GM18858 (cell line): Measurements from ENCODE around the gene ABR.
"Not testable (repeated sequence)": the region's sequence is repeated elsewhere in the genome, so short reads cannot be mapped to it uniquely, and the experiment has no call there.

Experiments
- ATAC-seq: cut with Tn5 transposase; IDR thresholded peaks from one replicate; pipeline ENCODE4 v1.9.1; 2021; ENCODE audit not compliant: unreplicated experiment

The ABR gene

DNA sequence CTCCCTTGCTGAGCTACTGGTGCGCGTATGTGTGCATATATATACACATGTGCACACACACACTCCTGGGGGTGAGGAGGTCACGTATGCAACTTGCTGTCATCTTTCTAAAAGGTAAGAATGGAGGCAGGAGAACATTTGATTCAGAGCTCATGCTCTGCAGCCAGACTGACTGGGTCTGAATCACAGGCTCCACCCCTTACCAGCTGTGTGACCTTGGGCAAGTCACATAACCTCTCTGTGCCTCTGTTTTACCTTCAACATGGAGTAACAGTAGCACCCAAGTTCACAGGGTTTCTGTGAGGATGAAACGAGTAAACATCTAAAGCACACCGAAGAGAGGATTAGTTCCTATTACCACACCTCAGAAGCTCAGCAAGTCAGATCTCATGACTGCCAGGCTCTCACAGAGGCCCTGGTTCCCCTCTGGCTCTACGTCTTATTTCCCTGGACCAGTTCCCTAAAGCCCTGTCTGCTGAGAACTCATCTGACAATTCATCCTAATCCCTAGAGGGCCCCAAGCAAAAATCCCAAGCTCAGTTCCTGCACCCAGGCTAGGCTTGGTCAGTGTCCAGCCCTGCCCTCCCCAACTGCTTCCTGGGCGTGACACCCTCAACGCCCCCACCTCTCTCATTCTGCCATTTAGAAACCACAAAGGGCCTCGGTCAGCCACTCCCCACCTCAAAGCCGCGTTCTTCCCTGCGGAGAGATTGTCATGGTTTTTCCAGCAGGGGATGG, 28.7 kb downstream of the ABR start:
- no peak for ATAC-seq

DNA sequence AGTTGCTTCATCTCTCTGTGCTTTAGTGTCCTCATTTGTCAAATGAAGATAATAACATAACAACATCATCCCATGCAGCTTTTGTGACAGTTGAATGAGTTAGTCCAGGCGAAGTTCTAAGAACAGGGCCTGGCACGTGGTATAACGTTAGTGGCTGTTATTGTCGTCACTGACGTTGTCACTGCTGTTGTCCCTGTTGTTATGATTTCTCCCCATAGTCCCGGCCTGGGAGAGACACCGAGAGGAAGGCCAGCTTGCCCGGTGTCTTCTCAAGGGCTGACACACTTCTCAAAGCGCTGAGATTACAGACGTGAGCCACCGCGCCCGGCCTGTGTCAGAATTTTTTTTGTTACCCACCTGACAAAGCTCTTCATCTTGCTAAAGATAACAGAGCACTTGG, 29.9 kb downstream of the ABR start:
- ATAC-seq = no peak

DNA sequence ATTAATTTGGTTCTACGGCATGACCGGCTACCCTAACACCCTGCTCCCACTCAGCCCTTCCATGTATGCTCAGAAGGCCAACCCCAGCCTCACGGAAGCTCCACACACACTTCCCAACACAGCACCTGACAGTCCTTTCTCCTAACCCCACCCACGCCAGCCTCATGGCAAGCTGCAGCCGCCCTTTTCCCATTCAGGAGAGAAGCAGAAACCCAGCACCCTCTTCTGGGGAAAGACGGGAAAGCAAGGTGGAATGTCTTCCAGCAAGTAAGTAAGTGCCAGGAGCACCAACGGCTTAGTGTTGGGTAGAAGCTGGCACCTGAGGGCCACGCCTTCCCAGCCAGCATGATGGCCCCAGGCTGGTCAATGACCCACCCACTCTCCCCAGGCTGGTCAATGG, 32.1 kb downstream of the ABR start:
- ATAC-seq = no peak

DNA sequence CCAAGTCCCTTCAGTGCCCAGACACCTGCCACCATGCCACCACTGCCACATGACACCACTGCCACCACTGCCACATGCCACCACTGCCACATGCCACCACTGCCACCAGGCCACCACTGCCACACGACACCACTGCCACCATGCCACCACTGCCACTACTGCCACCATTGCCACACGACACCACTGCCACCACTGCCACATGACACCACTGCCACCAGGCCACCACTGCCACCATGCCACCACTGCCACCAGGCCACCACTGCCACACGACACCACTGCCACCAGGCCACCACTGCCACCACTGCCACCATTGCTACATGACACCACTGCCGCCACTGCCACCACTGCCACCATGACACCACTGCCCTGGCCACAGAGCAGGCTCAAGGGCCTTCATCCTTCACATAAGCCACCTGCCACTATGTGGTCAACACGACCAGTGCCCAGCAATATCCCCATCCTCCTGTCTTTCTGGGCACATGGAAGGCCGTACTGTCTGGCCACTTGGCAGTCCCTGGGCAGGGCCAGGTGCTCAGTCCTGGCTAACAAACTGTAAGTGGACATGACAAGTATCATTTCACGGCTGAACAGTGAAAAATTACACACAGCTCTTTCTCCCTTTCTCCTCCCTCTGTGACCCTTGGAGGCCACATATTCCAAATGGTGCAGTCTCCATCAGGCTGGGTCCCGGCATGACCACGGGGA, 33.1 kb downstream of the ABR start:
- no peak for ATAC-seq

DNA sequence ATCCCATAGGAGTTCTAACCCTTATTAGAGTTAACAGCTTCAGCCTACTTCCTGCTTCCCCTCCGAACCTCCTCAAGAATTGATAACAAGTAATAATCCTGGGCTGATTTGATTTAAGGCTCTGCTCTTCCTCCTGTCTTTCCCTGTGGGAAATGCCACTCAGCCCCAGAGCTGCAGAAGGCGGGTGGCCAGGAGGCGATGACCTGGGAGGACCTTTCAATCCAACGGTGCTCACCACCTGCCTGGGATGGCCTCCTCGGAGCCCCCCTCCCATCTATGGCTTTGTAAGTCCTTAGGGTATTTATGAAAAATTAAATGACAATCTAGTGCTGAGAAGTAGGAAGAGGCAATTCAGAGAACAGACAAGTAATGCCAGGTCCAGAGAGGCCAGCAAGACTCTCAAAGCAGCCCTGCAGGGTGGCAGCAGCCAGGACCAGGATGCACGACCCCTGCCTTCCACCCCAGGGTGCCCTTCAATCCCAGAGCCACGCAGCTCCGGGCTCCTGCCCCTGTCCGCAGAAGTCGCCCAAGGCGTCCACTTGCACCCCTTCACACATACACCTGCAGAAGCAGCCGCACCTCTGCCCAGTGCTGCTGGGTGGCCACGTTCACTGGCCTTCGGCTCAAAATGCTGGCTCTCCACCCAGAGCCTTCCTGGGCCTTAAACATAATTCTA, 34.3 kb downstream of the ABR start:
- ATAC-seq = no peak

DNA sequence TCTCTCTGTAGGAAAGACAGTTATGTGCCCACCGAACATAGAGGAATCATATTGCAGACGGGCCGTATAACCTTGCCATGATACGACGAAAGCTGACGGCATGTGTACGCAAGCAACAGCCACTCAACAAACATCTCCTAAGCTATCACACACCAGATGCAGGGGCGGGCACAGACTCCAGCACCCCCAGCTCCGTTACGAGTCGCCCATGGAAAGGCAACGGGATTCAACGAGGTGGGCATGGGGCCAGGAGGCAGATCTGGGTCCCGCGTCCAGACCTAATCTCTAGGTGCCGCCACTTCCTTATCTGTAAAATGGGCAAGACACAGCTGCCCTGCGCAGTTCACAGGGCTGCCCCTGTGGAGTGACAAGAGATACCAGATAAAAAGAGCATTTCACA, 35.6 kb downstream of the ABR start:
- no peak for ATAC-seq

DNA sequence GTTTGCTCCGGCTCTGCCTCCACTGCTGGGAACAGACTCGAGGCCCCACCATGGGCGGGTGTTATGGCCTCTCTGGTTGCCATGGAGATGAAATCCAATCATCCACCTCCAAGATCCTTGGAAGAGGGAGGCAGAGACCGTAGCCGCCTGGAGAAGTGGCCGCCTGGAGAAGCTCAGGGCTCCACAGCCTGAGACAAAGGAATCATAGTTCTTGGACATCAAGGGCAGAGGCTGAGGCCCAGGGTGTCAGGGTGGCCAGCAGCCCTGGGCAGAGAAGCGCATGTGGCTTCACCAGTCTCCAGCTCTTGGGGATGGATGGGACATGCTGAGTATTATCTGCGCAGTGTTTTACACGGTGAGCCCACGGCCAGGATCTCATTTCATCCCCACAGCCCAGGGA, 36.2 kb downstream of the ABR start:
- no peak for ATAC-seq

DNA sequence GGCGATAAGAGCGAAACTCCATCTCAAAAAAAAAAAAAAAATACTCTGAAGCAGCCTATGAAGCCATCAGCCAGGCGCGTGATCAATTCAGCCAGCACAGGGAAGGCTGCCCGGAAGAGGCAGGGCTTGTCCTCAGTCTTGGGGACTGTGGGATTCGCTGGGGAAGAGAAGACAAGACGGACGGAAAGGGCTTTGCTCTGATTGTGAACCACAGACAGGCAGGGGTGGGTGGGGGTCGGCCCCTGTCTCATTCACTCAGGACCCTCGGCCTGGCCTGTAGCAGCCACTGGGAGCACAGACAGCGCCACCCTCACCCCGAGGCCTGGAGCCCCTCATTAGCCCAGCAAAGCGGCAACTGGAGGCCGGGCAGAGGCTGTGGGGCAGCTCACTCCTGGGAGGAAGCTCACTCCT, 37.2 kb downstream of the ABR start:
- no peak for ATAC-seq

DNA sequence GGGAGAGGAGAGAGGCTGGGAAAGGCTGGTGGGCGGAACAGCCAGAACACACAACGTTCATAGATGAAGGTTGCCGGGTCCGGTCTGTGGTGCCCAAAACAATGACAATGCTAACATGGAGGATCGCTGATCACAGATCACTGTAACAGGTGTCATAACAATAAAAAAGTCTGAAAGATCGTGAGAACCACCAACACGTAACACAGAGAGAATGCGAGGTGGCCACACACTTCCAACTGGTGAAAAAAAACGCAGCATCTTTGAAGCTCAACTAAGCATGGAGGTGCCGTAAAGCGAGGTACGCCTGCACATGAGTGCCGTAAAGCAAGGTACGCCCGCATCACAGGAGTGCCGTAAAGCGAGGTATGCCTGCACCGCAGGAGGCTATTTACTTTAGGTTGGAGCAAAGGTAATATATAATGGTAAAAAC, 42.3 kb downstream of the ABR start:
- no peak for ATAC-seq

DNA sequence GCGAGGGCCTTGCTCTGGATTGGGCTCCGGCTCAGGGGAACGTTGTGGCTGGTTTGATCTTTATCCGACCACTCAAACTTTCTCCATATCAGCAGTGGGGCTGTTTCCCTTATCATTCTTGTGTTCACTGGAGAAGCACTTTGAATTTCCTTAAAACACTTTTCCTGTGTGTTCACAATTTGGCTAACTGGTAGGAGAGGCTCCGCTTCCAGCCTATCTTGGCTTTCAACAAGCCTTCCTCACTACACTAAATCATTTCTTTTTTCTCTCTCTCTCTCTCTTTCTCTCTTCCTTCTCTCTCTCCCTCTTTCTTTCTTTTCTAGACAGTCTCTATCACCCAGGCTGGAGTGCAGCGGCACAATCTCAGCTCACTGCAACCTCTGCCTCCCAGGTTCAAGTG, 43.0 kb downstream of the ABR start:
- no peak for ATAC-seq

DNA sequence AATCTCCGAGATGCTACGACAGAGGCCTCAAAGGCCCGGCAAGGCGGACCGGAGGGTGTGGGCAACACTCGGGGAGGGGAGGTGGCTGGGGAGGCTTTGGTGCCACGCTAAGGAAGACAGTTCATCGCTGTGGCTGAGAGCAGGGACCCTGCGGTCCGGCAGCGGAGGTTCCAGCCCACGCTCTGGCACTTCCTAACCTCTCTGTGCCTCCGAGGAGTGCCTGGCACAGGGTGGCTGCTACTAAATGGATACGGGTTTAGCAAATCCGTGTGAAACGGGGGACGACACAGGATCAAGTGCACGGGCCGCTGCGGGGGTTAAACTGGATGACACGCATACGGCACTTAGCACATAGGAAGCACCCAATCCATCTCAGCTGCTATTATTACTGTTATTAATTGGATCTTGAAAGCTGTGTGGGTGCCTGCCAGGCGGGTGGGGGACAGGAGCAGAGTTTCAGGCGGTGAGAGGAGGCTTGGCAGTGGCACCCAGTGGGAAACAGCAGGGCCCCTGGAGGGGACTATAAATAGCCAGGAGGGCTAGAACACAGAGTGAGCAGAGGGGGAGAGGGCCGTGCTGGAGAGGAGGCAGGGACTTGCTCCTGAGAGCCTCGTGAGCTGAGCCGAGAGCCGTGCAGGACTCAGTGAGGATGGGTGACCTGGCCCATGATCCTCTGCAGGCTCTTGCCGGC, 45.0 kb downstream of the ABR start:
- ATAC-seq = no peak

DNA sequence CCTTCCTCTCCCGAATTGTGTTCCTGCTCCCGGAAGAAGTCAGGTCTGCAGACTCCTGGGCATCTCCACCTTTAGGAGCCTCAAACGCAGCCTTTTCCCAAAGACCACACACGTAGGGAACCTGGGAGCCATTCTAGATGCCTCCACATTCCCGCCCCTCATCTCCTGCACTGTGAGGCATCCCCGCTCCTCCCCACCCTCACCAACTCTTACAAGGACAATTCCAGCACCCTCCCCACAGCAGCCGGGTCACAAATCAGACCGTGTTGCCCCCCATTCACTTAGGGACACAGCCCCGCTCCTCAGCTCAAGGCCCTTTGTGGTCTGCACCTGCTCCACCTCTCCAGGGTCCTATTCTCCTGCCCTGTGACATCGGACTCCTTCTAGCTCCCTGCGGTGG, 49.6 kb downstream of the ABR start:
- ATAC-seq = no peak

DNA sequence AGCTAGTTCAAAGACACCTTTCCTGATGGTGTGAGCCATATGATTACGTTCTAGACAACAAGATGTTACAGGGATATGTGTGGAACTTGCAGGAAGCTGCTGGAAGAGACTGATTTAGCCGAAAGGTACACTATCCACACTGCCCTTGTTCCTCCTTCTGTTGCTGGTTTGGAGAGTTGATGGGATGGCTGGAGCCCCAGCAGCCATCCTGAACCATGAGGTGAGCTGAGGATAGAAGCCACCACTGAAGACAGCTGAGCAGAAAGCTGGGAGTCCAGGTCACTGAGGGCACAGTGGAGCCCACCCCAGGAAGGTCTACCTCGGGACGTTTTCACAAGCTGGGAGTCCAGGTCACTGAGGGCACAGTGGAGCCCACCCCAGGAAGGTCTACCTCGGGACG, 51.3 kb downstream of the ABR start:
- not testable (repeated sequence) for ATAC-seq

DNA sequence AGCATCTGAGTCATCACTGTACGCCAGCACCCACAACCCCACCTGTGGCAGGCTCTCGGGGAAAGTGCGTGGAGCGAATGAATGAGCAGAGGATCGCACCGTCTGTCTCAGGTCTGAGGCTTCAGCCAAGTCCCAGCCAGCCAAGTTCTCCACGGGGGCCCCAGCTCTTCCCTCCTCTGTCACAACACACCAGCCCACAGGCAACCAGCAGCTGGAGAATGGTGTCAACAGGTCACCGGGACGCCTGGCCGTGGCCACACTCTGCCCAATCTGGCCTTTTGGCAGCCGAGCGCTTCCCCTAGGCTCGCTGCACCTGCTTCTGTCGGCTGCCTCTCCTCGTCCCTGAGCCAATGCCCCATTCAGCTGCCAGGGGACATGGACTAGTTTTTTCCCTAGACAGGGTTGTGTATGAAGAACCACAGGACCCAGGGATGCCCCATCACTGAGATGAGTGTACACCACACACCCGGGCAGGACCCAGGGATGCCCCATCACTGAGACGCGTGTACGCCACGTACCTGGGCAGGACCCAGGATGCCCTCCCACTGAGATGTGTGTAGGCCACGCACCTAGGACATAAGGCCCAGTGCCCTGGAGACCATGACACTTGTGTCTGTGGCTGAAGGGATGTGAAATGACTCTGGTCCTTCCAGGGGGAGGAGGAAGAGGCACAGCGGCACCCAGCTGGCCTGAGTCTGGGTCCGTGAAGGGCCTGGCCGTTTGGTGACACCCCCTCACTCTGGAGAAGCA, 52.8 kb downstream of the ABR start:
- no peak for ATAC-seq

DNA sequence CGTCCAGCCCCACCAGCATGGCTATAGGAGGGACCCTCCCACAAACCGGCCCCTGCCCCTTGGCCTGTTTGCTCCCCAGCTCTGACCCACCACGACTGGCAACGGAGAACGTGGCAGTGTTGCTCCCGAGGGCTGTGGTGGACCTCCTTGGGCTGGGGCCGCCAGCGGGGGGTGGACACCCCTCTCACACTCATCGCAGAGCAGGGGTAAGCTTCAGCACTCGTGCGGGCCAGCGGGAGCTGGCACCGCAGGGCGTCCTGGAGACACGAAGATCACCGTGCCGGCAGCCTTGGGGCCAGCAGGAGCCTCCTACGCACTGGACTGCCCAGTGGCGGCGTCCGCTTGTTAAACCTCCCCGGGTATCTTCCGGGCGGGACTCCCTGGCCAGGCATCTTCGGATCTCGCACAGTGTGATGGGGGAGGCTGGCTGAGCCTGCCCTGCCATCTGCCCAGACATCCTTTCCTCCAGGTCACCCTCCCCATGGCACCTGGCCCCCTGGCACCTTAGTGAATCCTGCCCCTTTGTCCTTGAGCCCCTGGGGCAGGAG, 53.5 kb downstream of the ABR start:
- no peak for ATAC-seq

DNA sequence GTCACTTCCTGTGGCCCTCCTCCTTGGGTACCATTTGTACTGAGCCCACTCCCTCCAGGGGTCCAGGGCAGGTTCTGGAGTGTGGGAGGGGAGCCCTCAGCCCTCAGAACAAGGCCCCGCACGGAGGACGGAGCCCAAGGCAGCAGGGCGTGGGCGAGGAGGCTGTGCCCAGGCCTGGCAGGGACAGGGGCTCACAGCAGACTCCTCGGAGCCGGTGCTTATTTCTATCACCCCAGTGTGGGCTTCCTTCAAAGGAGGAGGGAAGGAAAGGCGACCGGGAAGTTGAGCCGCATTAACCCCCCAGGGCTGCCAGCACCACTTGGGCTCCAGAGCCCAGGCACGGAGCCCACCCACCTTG, 54.0 kb downstream of the ABR start:
- no peak for ATAC-seq

DNA sequence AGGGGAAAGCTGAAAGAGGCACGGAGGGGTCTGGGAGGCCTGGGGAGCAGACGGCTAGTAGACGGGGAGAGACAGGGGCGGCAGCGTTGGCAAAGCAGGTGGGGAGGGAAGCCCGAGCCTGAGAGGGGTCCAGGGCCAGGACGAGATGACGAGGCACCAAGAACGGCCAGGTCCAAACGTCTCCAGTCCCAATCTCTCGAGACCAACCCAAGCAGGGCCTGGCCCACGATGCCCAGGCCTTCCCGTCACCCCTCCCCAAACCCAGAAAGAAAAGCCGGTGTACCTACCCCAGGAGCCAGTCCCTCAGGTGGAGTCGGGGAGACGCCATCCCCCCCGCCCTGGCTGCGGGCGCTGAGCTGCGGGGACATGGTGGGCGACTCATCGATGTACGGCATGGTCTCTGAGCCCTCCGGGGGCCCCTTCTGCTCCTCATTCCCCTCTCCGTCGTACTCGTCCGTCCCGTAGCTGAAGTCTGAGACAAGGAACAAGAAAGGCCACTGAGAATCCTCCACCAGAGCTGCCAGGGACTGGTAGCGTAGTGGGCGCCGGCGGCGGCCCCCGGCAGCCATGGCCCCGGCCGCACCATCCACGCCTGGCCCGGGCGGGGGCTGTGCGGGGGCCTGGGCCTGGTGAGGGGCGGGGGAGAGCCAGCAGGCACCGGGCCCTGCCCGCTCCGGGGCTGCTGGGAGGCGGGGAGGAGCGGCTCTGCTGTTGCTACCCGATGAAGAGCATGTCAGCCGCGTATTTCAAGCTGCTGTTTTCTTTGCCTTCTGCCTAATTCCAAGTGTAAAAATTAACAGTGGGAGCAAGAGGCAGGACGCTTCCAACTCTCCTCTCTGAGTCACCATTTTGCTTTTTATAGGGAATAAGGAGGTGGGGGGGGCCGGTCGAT, 54.6 kb downstream of the ABR start:
- no peak for ATAC-seq

DNA sequence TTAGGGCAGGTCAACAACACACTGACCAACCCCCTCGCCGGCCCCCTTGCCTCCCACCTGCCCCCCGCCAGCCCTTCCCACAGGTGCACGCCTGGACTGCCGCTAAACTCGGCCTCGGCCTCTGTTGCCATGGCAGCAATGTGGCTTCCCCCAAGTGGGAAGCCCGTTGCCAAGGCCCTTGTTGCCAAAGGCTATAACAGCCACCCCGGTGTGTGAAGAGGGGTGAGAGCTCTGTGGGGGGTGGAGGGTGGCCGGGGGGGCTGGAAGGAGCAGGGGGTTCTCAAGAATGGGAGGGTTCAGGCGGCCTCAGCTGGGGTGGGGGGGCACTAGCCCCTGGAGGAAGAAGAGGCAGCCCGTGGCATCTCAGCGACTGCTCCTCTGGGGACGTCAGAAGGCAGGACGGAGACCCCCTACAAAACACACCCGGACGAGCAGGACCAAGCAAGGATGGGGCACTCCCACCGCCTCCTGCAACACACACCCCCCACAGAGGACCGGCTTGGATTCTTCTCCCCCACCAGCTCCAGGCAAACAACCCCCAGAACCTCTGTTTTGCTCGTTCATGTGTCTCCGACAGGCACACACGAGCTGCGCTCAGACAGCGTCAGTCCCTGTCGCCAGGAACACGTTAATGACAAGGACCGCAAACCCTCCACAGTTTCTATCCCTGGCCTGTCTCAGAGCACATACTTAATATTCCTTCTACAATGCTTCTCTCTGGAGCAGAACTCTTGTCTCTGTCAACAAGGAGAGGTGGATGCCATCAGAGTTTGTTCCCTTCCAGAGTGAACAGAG, 55.7 kb downstream of the ABR start:
- ATAC-seq = no peak

DNA sequence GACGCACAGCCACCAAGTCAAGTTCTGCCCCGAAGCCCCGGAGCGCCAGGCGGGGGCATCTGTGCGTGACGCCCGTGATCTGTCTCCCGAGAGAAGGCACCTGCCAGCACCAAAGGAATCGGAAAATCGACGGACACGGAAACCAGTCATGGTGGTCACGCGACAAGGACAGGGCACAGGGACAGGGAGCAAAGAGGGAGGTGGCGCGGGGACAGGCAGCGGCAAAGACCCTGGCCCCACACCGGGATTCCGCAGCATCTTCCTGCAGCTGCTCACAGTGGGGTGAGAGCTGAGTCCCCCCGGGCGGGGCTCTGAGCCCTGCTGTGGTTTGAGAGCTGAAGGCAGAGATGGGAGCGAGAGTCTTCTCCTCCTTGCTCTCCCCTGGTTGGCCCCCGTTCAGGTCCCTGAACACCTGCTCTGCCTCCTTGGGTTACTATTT, 56.4 kb downstream of the ABR start:
- ATAC-seq = no peak
